HEK293 (cell line): ENCODE measurements around the gene PUM2.

Experiments
- BCL11B ChIP-seq: fragments of 450-650 bp; formaldehyde crosslinking; IDR thresholded peaks from 2 replicates; pipeline ENCODE4 v1.5.1; 2016; ENCODE audit warnings: low read depth, missing biosample characterization, missing genetic modification characterization
- FEZF1 ChIP-seq: fragments of 450-650 bp; formaldehyde crosslinking; IDR thresholded peaks from 2 replicates; pipeline ENCODE4 v1.5.1; 2016; ENCODE audit warnings: missing biosample characterization, missing genetic modification characterization
- GFI1B ChIP-seq: fragments of 450-650 bp; formaldehyde crosslinking; IDR thresholded peaks from 2 replicates; pipeline ENCODE4 v1.5.1; 2016; ENCODE audit warnings: missing biosample characterization, missing genetic modification characterization
- GLI2 ChIP-seq: fragments of 450-650 bp; formaldehyde crosslinking; IDR thresholded peaks from 2 replicates; pipeline ENCODE4; 2017; ENCODE audit warnings: missing biosample characterization, missing genetic modification characterization, low read depth, borderline replicate concordance
- IKZF3 ChIP-seq: fragments of 450-650 bp; IDR thresholded peaks from 2 replicates; pipeline ENCODE4 v1.5.0; 2018; ENCODE audit warnings: missing biosample characterization, mild to moderate bottlenecking, missing genetic modification characterization, moderate library complexity
- INSM2 ChIP-seq: fragments of 450-650 bp; formaldehyde crosslinking; IDR thresholded peaks from 2 replicates; pipeline ENCODE4 v1.5.1; 2016; ENCODE audit warnings: missing biosample characterization, missing genetic modification characterization
- KLF8 ChIP-seq: fragments of 450-650 bp; formaldehyde crosslinking; IDR thresholded peaks from 2 replicates; pipeline ENCODE4 v1.5.1; 2016; ENCODE audit warnings: missing biosample characterization, missing genetic modification characterization
- KLF9 ChIP-seq: fragments of 450-650 bp; formaldehyde crosslinking; IDR thresholded peaks from 2 replicates; pipeline ENCODE4 v1.5.1; 2016; ENCODE audit warnings: missing biosample characterization, missing genetic modification characterization, low read depth
- OSR2 ChIP-seq: fragments of 450-650 bp; formaldehyde crosslinking; IDR thresholded peaks from 2 replicates; pipeline ENCODE4 v1.5.1; 2016; ENCODE audit warnings: missing biosample characterization, missing genetic modification characterization
- PBX3 ChIP-seq: sonication (generic); formaldehyde crosslinking; IDR thresholded peaks from 2 replicates; pipeline ENCODE4 v1.8.1; 2022; ENCODE audit warnings: mild to moderate bottlenecking, moderate library complexity, missing genetic modification reagents
- SALL2 ChIP-seq: fragments of 450-650 bp; formaldehyde crosslinking; IDR thresholded peaks from 2 replicates; pipeline ENCODE4 v1.5.0; 2017; ENCODE audit warnings: missing biosample characterization, mild to moderate bottlenecking, missing genetic modification characterization, borderline replicate concordance
- SP2 ChIP-seq: fragments of 450-650 bp; formaldehyde crosslinking; IDR thresholded peaks from 2 replicates; pipeline ENCODE4 v1.5.1; 2016; ENCODE audit warnings: missing biosample characterization, missing genetic modification characterization
- YY1 ChIP-seq: fragments of 450-650 bp; formaldehyde crosslinking; IDR thresholded peaks from 2 replicates; pipeline ENCODE4 v1.5.1; 2018; ENCODE audit warnings: missing biosample characterization, missing genetic modification characterization
- ZBTB20 ChIP-seq: fragments of 450-650 bp; formaldehyde crosslinking; IDR thresholded peaks from 2 replicates; pipeline ENCODE4 v1.5.1; 2016; ENCODE audit warnings: missing biosample characterization, missing genetic modification characterization
- ZBTB48 ChIP-seq: fragments of 450-650 bp; formaldehyde crosslinking; IDR thresholded peaks from 2 replicates; pipeline ENCODE4 v1.5.1; 2016; ENCODE audit warnings: missing biosample characterization, missing genetic modification characterization
- ZBTB49 ChIP-seq: fragments of 450-650 bp; formaldehyde crosslinking; IDR thresholded peaks from 2 replicates; pipeline ENCODE4 v1.5.1; 2016; ENCODE audit warnings: missing biosample characterization, missing genetic modification characterization, low read depth
- ZBTB7A ChIP-seq: fragments of 450-650 bp; formaldehyde crosslinking; IDR thresholded peaks from 2 replicates; pipeline ENCODE4 v1.5.1; 2016; ENCODE audit warnings: low read depth, missing biosample characterization, missing genetic modification characterization
- ZNF146 ChIP-seq: fragments of 450-650 bp; formaldehyde crosslinking; IDR thresholded peaks from 2 replicates; pipeline ENCODE4 v1.5.1; 2016; ENCODE audit warnings: missing biosample characterization, missing genetic modification characterization
- ZNF16 ChIP-seq: fragments of 450-650 bp; formaldehyde crosslinking; IDR thresholded peaks from 2 replicates; pipeline ENCODE4 v1.5.1; 2016; ENCODE audit warnings: low read depth, missing biosample characterization, missing genetic modification characterization
- ZNF214 ChIP-seq: fragments of 450-650 bp; formaldehyde crosslinking; IDR thresholded peaks from 2 replicates; pipeline ENCODE4 v1.5.1; 2017; ENCODE audit warnings: missing biosample characterization, mild to moderate bottlenecking, missing genetic modification characterization, borderline replicate concordance
- ZNF366 ChIP-seq: fragments of 450-650 bp; formaldehyde crosslinking; conservative IDR thresholded peaks from 2 replicates; pipeline ENCODE4 v1.5.1; 2016; ENCODE audit warnings: missing biosample characterization, missing genetic modification characterization
- ZNF391 ChIP-seq: fragments of 450-650 bp; formaldehyde crosslinking; IDR thresholded peaks from 2 replicates; pipeline ENCODE4 v1.5.1; 2016; ENCODE audit warnings: low read depth, missing biosample characterization, missing genetic modification characterization, borderline replicate concordance
- ZNF513 ChIP-seq: fragments of 450-650 bp; IDR thresholded peaks from 2 replicates; pipeline ENCODE4 v1.5.1; 2018; ENCODE audit warnings: missing biosample characterization, missing genetic modification characterization
- ZNF549 ChIP-seq: fragments of 450-650 bp; IDR thresholded peaks from 2 replicates; pipeline ENCODE4 v1.5.1; 2018; ENCODE audit warnings: missing biosample characterization, missing genetic modification characterization, mild to moderate bottlenecking, inconsistent platforms, moderate library complexity
- ZNF560 ChIP-seq: fragments of 450-650 bp; formaldehyde crosslinking; IDR thresholded peaks from 2 replicates; pipeline ENCODE4 v1.5.1; 2017; ENCODE audit warnings: missing biosample characterization, missing genetic modification characterization, borderline replicate concordance
- ZNF610 ChIP-seq: fragments of 450-650 bp; formaldehyde crosslinking; IDR thresholded peaks from 2 replicates; pipeline ENCODE4 v1.5.1; 2016; ENCODE audit warnings: missing biosample characterization, missing genetic modification characterization, borderline replicate concordance
- ZNF624 ChIP-seq: fragments of 450-650 bp; formaldehyde crosslinking; IDR thresholded peaks from 2 replicates; pipeline ENCODE4 v1.5.1; 2017; ENCODE audit warnings: missing biosample characterization, missing genetic modification characterization
- ZNF677 ChIP-seq: fragments of 450-650 bp; IDR thresholded peaks from 2 replicates; pipeline ENCODE4 v1.5.0; 2018; ENCODE audit warnings: missing biosample characterization, mild to moderate bottlenecking, missing genetic modification characterization, moderate library complexity
- ZNF707 ChIP-seq: fragments of 450-650 bp; formaldehyde crosslinking; IDR thresholded peaks from 2 replicates; pipeline ENCODE4 v1.5.1; 2016; ENCODE audit warnings: missing biosample characterization, missing genetic modification characterization
- ZNF747 ChIP-seq: fragments of 450-650 bp; formaldehyde crosslinking; IDR thresholded peaks from 2 replicates; pipeline ENCODE4 v1.5.1; 2016; ENCODE audit warnings: missing biosample characterization, missing genetic modification characterization
- ZNF76 ChIP-seq: fragments of 450-650 bp; formaldehyde crosslinking; IDR thresholded peaks from 2 replicates; pipeline ENCODE4; 2016; ENCODE audit warnings: low read depth, missing biosample characterization, missing genetic modification characterization, borderline replicate concordance
- ZNF768 ChIP-seq: fragments of 450-650 bp; formaldehyde crosslinking; IDR thresholded peaks from 2 replicates; pipeline ENCODE4 v1.5.1; 2018; ENCODE audit warnings: missing biosample characterization, mild to moderate bottlenecking, missing genetic modification characterization
- ZSCAN18 ChIP-seq: fragments of 450-650 bp; formaldehyde crosslinking; IDR thresholded peaks from 2 replicates; pipeline ENCODE4 v1.5.1; 2016; ENCODE audit warnings: missing biosample characterization, missing genetic modification characterization

PUM2 gene

GRCh38 chr2:20223407-20224163 is 127.1 kb downstream of the PUM2 start (continued):
- TF ChIP-seq GLI2 (tag by site-specific recombination) (no peak), OSR2 (tag by site-specific recombination) (no peak), INSM2 (tag by site-specific recombination) (0 out of 2 replicates have a peak, but pooled peaks have one; percentile 9), ZNF76 (peak; percentile 68), BCL11B (tag by site-specific recombination) (no peak), PBX3 (no peak), ZBTB48 (peak; percentile 35; the same call in 1 of the 2 replicates), ZNF747 (tag by site-specific recombination) (no peak), ZNF677 (no peak), ZNF624 (tag by site-specific recombination) (no peak), ZNF768 (tag by site-specific recombination) (no peak), ZNF707 (tag by site-specific recombination) (no peak), ZNF391 (no peak), YY1 (tag by site-specific recombination) (no peak), ZNF560 (no peak), ZBTB20 (tag by site-specific recombination) (peak; percentile 88; the same call in 1 of the 2 replicates), ZNF549 (tag by site-specific recombination) (no peak), KLF9 (tag by site-specific recombination) (peak; percentile 40; the same call in 1 of the 2 replicates), ZSCAN18 (no peak), GFI1B (tag by site-specific recombination) (no peak), ZBTB7A (tag by site-specific recombination) (no peak), ZNF214 (tag by site-specific recombination) (no peak), KLF8 (tag by site-specific recombination) (no peak), ZNF366 (no peak), ZNF610 (tag by site-specific recombination) (no peak), IKZF3 (tag by site-specific recombination) (no peak), SALL2 (no peak), ZNF146 (no peak), FEZF1 (tag by site-specific recombination) (no peak), SP2 (tag by site-specific recombination) (peak; percentile 61), ZNF16 (tag by site-specific recombination) (no peak), ZBTB49 (tag by site-specific recombination) (no peak), ZNF513 (no peak)
